ENCODE measurements around the gene EFCAB7.

Gene EFCAB7

GRCh38 chr1:63522891-63523728, at the start of gene EFCAB7, which contains the start of gene ITGB3BP:
TSS of gene EFCAB7 (plus strand) at chr1:63523525. CDS start at chr1:63525573, 2,048 bp downstream.
TSS of gene ITGB3BP (minus strand) at chr1:63523225. CDS start at chr1:63523133, 92 bp downstream.
- Histone ChIP-seq H3K27ac (ENCODE audit: low read length) (peak within 1 kb of the TSS; percentile 96), H3K36me3 (ENCODE audit: insufficient read depth, low read length) (peaks cover 8% of the 10 kb centered on the region; the same call in 1 of the 2 replicates), H3K9ac (ENCODE audit: low read depth, low read length) (peak within 1 kb of the TSS; percentile 71), H3K9me3 (ENCODE audit: insufficient read depth, low read length, severe bottlenecking) (no peaks in the 10 kb centered on the region), H3K4me1 (ENCODE audit: insufficient read depth, low read length) (peaks cover 37% of the 10 kb centered on the region), H3K79me2 (ENCODE audit: insufficient read depth, low read length) (peaks cover 59% of the 10 kb centered on the region), H3K27me3 (ENCODE audit: insufficient read depth, low read length, poor library complexity) (no peaks in the 10 kb centered on the region), H4K20me1 (ENCODE audit: insufficient read depth, low read length) (no peaks in the 10 kb centered on the region), H3K4me2 (ENCODE audit: insufficient read depth, low read length) (peak within 1 kb of the TSS; percentile 76), H3K4me3 (ENCODE audit: low read depth in 1 of 2, low read length in 2 of 2) (peak within 1 kb of the TSS; percentile 68 to 71), H2AFZ (ENCODE audit: low read depth, low read length) (peak within 1 kb of the TSS; percentile 85)
- peak; percentile 90 for ATAC-seq (ENCODE audit: insufficient read depth, low read depth)
- DNase-seq: peak; percentile 84
- TF ChIP-seq EZH2 (IDR thresholded peaks at IDR 0.05; ENCODE audit: borderline replicate concordance, low read depth, low read length, severe bottlenecking) (no peak), CTCF (IDR thresholded peaks at IDR 0.05; ENCODE audit: borderline replicate concordance, extremely low read depth, low read length, poor library complexity, severe bottlenecking) (no peak)

GRCh38 chr1:63475761-63476160, 47.6 kb upstream of the EFCAB7 start:
- H3K9me3 ChIP-seq (ENCODE audit: insufficient read depth, low read length, severe bottlenecking): no peaks in the 10 kb centered on the region
- no peak for ATAC-seq (ENCODE audit: insufficient read depth, low read depth)

GRCh38 chr1:63480057-63480456, 43.3 kb upstream of the EFCAB7 start:
- H3K36me3 ChIP-seq (ENCODE audit: insufficient read depth, low read length): peaks cover 9% of the 10 kb centered on the region; the same call in 1 of the 2 replicates
- no peaks in the 10 kb centered on the region for H3K79me2 ChIP-seq (ENCODE audit: insufficient read depth, low read length)
- no peak for ATAC-seq (ENCODE audit: insufficient read depth, low read depth)
- no peaks in the 10 kb centered on the region for H3K9me3 ChIP-seq (ENCODE audit: insufficient read depth, low read length, severe bottlenecking)
- no peak overlapping the region for H3K4me2 ChIP-seq (ENCODE audit: insufficient read depth, low read length)
- no peak overlapping the region for H3K27ac ChIP-seq (ENCODE audit: low read length)
- DNase-seq: no peak
- H3K4me1 ChIP-seq (ENCODE audit: insufficient read depth, low read length): no peaks in the 10 kb centered on the region
- H3K9ac ChIP-seq (ENCODE audit: low read depth, low read length): no peak overlapping the region
- no peaks in the 10 kb centered on the region for H4K20me1 ChIP-seq (ENCODE audit: insufficient read depth, low read length)
- no peaks in the 10 kb centered on the region for H3K27me3 ChIP-seq (ENCODE audit: insufficient read depth, low read length, poor library complexity)
- no peak for TF ChIP-seq CTCF (IDR thresholded peaks at IDR 0.05; ENCODE audit: borderline replicate concordance, extremely low read depth, low read length, poor library complexity, severe bottlenecking)
- no peak for TF ChIP-seq EZH2 (IDR thresholded peaks at IDR 0.05; ENCODE audit: borderline replicate concordance, low read depth, low read length, severe bottlenecking)
- H2AFZ ChIP-seq (ENCODE audit: low read depth, low read length): no peak overlapping the region
- no peak overlapping the region for H3K4me3 ChIP-seq (ENCODE audit: low read depth in 1 of 2, low read length in 2 of 2)

More at GRCh38 chr1:63475761-63476160, 47.6 kb upstream of the EFCAB7 start:
- H3K9ac ChIP-seq (ENCODE audit: low read depth, low read length): no peak overlapping the region
- H3K4me2 ChIP-seq (ENCODE audit: insufficient read depth, low read length): no peak overlapping the region
- peaks cover 13% of the 10 kb centered on the region; the same call in 1 of the 2 replicates for H3K36me3 ChIP-seq (ENCODE audit: insufficient read depth, low read length)
- no peaks in the 10 kb centered on the region for H3K79me2 ChIP-seq (ENCODE audit: insufficient read depth, low read length)
- H3K27ac ChIP-seq (ENCODE audit: low read length): no peak overlapping the region
- H3K27me3 ChIP-seq (ENCODE audit: insufficient read depth, low read length, poor library complexity): no peaks in the 10 kb centered on the region
- H2AFZ ChIP-seq (ENCODE audit: low read depth, low read length): no peak overlapping the region
- H4K20me1 ChIP-seq (ENCODE audit: insufficient read depth, low read length): no peaks in the 10 kb centered on the region
- TF ChIP-seq CTCF (IDR thresholded peaks at IDR 0.05; ENCODE audit: borderline replicate concordance, extremely low read depth, low read length, poor library complexity, severe bottlenecking) (no peak), EZH2 (IDR thresholded peaks at IDR 0.05; ENCODE audit: borderline replicate concordance, low read depth, low read length, severe bottlenecking) (no peak)
- H3K4me3 ChIP-seq (ENCODE audit: low read depth in 1 of 2, low read length in 2 of 2): no peak overlapping the region
- DNase-seq: no peak
- H3K4me1 ChIP-seq (ENCODE audit: insufficient read depth, low read length): no peaks in the 10 kb centered on the region

All from DND-41 (cell line).